Stimulated activated CD4-positive, alpha-beta T cell treated with anti-CD3 and anti-CD28 coated beads, Interleukin-1b, Interleukin-23, amount 100 ng/mL, for 1 hour (primary cell): ENCODE results near the gene GPR15LG.
"Not testable (repeated sequence)": the region's sequence is repeated elsewhere in the genome, so short reads cannot be mapped to it uniquely, and the experiment has no call there.

ENCODE experiments used
- DNase-seq, 2 donors: peaks; one replicate each; pipeline ENCODE4 v3.0.0-alpha.2; 2020; ENCODE audit warnings: low read depth in 2 of 2

Gene GPR15LG

DNA sequence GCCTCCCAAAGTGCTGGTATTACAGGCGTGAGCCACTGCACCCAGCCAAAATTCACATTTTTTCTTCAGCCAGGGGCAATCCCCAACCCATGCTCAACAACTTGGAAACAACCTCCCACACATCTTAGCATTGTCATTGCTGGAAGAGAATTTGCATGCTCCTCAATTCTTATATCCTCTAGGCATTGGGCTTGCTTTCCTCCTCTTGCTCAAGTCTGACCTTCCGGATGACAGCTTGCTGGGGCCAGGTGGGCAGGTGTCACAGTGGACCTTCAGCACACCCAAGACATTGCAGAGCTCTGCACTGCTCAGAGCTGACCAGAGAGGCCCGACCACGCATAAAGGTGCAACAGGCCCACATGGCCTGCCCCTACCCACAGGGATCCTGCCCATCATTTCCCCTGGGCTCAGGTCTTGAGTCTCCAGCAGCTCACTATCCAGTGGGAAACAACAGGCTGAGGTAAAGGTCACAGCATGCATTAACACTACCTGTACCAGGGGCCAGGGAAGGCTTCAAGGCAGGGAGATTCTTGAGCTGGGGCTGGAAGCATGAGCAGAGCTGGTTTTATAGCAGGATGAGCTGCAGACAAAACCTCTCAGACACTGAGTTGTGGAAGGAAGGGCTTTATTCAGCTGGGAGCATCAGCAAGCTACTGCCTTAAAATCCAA is 6.8 kb upstream of the GPR15LG start:
- no peak for DNase-seq

DNA sequence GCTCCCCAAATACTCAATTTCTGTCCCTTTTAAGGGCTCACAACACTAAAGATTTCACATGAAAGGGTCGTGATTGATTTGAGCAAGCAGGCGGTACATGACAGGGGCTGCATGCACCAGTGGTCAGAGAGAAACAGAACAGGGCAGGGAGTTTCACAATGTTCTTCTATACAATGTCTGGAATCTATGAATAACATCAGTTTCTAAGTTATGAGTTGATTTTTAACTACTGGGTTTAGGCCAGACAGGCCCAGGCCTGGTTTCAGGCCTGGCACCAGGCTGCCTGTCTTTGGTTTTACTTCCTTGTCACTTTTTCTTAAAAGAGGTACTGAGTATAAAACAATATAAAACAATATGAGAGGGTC is 6.3 kb upstream of the GPR15LG start:
- not testable (repeated sequence) for DNase-seq

DNA sequence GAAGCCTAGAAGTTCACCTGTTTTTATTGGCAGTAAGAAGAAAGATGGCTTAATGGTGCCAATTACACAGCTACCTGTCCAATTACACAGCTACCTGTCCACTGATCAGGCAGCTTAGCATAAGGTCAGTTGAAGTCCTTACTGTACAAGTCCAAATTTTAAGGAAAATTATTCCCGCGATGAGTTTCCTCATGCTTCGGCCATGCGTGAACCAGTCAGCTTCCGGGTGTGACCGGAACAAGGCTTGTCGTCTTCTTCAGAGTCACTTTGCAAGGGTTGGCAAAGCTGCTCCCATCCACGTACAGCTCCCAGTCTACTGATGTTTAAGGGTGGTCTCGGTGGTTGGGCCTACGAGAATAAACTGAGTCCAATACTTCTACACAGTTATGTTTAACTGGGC is 5.2 kb upstream of the GPR15LG start:
- DNase-seq, result not testable (repeated sequence)

DNA sequence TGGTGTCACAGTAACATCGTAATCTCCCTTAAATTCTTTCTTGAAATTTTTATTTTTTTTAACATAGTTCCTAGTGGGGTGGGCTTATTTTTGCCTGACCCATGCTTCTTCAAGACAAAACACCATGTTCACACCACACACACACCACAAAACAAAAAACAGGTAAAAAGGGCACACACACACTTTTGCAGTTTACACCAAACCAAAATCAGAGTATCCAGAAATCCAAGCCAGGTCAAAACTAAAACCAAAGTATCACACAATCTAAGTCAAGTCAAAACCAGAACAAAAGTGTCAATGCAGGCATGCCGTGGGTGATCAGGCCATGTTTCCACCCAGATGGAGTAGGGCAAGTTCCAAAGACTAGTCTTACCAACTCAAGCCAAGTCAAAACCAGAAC is 2.4 kb upstream of the GPR15LG start:
- not testable (repeated sequence) for DNase-seq

DNA sequence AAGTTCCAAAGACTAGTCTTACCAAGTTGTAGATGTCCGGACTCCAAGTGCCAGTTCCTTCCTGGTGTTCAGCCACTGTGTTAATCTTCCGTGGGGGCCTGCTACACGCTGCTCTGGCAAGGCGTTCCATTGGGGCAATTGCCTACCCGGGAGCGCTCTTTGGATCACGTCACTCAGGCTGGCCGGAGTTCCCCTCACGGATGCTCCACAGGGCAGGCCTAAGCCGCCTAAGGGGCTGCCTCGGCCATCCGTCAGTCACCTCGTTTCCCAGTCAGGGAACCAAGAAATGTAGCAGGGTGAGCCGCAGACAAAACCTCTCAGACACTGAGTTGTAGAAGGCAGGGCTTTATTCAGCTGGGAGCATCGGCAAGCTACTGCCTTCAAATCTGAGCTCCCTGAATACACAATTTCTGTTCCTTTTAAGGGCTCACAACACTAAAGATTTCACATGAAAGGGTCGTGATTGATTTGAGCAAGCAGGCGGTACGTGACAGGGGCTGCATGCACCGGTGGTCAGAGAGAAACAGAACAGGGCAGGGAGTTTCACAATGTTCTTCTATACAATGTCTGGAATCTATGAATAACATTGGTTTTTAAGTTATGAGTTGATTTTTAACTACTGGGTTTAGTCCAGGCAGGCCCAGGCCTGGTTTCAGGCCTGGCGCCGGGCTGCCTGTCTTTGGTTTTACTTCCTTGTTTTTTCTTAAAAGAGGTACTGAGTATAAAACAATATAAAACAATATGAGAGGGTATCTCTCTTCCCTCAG is 1.7 kb upstream of the GPR15LG start:
- not testable (repeated sequence) for DNase-seq

DNA sequence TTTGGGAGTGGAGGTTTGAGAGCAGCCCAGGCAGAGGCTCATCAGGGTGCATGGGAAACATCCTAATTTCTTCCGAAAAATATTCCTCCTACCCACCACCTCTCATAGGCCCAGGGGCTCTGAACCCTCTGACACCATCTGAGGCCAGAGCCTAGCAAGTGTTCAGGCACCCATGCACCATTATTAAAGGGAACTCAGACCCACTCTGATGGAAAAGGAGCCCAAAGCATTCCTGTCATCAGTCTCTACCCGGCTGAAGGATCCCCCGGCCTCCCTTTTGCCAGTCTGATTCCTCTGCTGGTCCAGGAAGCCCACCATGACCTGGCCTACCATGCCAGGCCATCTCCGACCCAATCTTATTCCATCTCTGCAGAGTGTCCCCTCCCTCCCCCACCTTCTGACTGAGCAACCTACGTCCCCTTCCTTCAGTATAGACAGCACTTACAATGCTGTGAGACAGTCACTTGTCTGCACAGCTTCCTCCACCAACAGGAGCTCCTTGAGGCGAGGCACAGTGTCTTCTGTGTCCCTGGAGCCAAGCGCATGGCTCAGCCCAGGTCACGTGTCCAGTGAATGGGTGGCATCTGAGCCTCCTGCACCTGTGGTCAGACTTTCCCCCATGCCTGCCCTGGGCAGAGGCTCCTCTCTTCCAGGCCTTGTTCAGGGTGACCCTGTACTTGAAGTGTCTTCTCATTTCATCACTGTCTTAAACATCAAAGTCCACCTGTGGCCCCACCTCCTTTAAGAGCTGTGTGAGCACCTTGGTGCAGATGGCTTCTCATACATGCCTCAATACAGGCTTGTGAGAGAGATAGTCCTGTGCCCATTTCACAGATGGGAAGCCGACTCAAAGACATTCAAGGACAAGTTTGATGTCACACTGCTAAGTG is 889 bp upstream of the GPR15LG start:
- no peak for DNase-seq

DNA sequence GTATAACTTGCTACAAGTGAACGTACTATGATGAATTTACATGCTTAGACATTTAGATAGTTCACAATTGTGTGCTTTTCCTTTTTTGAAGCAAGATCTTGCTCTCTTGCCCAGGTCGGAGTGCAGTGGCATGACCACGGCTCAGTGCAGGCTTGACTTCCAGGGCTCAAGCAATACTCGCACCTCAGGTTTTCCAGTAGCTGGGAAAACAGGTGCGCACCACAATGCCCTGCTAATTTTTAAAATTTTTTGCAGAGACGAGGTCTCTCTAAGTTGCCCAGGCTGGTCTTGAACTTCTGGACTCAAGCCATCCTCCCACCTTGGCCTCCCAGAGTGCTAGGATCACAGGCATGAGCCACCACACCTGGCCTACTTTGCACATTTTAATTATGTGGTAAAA is 1.8 kb downstream of the GPR15LG start:
- no peak for DNase-seq

DNA sequence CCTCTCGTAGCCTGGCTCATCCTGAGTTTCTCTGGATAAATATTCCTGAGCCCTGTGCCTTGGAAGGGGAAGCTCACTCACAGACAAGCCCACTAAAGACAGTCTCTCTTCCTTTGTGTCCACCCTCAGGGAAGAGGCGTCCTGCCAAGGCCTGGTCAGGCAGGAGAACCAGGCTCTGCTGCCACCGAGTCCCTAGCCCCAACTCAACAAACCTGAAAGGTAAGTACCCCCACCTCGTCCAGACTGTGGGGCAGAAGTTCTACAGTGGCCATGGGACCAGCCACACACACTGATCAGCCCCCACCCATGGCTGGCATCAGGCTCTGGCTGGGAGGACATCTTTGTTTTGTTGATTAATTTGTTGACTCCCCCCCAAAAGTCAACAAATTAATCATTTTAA is 2.8 kb downstream of the GPR15LG start:
- no peak for DNase-seq

DNA sequence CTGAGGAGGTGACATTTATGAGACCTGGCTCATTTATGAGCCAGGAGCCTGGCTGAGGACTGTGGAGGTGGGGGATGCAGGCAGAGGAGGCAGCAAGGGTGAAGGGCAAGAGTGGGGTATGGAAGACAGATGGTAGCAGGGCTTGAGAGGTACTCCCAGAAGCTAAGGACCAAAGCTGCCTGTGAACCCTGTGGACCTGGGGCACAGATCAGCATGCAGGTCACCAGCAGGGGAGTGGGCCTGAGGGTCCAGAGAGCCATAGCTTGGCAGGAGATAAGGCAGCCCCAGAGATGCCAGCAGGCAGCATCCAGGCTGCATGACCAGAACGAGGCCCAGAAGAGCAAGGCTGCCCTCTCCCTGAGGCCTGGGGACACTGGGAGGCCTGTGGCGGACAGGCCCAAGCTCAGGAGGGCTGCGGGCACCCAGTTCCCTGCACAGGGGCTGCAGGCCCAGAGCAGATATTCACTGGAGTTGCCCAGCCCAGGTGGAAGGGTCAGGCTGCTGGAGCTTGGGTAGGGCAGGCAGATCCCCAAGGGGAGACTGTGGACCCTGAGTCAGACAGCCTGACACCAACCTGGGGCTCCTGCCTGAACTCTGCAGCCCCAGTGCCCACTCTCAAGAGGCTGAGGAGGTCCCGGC is 3.4 kb downstream of the GPR15LG start:
- no peak for DNase-seq

DNA sequence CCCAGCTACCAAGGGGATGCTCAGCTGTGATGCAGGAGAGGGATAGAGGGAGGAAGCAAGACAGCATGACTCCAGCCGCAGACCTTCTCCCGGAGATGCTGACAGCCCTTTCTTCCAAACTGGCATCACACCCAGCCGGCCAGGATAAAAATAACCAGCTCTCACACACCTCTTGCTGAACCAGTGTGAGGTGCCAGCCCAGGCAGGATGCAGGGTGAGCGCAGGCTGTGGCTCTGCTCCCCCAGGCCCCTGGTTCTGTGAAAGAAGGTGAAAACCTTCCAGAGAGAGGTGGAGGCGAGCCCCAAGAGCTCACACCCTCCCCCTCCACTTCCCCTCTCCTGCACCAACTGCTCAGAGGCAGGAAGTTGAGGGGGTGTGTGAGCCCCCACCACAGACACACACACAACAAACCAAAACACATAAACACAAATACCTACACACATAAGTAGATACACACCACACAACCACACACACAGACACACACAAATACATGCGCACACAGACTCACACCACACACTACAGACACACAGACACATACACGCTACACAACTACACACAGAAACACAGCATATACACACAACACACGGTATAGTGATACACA is 4.0 kb downstream of the GPR15LG start:
- DNase-seq, result no peak

DNA sequence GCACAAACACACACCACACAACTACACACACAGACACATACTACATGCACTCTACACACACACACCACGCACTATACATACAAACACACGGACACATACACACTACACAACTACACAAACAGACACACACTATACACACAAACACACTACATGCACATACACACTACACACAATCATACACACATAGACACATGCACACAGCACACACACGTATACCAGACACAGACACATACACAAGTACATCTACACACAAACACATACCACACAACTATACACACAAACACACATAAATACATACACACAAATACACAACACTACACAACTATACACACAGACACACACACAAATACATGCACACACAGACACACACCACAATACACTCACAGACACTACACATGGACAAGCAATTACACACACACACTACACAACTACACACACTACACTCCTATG is 4.6 kb downstream of the GPR15LG start:
- DNase-seq, result no peak

DNA sequence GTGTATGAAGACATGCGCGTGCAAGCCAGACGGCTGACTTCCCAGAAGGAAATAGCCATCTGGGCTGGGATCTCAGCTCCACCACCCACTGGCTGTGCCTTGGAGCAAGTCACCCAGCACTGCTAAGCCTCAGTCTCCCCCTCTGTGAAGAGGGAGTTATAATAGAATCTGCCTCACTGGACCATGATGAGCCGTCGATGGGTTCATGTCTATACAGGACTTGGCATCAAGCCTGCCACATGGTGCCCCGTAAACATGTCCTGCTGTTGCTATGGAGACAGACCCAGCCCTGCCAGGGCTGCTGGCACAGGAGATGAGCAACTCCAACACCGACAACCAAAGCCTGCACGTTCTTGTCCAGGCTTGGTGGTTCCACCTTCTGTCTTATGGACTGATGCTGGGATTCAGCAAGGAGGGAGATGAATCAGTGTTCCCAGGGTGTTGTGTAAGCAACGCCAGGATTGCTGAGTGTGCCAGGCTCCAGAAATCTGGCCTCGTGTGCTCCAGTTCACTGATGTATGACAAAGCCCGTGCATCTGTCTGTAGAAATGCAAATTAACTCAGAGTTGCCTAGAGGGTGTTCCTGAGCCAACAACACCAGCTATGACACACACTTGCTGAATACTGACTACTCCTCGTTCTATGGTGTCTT is 5.6 kb downstream of the GPR15LG start:
- no peak for DNase-seq

DNA sequence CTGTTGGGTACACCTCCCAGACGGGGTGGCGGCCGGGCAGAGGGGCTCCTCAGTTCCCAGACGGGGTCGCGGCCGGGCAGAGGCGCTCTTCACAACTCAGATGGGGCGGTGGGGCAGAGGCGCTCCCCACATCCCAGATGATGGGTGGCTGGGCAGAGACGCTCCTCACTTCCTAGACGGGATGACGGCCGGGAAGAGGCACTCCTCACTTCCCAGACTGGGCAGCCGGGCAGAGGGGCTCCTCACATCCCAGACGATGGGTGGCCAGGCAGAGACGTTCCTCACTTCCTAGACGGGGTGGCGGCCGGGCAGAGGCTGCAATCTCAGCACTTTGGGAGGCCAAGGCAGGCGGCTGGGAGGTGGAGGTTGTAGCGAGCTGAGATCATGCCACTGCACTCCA is 6.8 kb downstream of the GPR15LG start:
- not testable (repeated sequence) for DNase-seq

DNA sequence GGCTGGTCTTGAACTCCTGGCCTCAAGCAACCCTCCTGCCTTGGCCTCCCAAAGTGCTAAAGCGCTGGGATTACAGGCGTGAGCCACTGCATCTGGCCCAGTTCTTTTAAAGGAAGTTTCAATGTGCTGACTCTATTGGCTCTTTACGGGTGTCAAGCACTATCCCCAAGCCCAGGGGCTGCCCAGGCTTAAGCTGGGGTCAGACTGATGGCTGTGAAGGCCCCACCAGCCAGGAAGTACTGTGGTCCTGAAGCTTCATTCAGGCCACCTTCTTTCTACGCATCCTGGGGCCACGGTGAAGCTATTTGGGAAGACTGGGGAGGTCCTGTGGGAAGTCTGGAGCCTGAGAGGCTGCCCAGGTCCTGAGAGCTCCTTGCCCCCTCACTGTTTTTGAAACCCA is 8.0 kb downstream of the GPR15LG start:
- DNase-seq, result no peak

DNA sequence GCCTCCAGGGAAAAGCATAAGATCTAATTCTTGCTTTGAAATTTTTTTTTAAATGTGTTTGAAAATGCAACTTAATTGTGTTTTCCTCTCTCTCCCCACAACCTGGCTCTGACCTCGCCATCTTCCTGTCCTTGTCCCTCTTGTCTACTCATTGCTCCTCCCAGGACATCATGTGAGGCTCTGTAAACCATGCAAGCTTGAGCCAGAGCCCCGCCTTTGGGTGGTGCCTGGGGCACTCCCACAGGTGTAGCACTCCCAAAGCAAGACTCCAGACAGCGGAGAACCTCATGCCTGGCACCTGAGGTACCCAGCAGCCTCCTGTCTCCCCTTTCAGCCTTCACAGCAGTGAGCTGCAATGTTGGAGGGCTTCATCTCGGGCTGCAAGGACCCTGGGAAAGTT is 10.9 kb downstream of the GPR15LG start:
- no peak for DNase-seq

DNA sequence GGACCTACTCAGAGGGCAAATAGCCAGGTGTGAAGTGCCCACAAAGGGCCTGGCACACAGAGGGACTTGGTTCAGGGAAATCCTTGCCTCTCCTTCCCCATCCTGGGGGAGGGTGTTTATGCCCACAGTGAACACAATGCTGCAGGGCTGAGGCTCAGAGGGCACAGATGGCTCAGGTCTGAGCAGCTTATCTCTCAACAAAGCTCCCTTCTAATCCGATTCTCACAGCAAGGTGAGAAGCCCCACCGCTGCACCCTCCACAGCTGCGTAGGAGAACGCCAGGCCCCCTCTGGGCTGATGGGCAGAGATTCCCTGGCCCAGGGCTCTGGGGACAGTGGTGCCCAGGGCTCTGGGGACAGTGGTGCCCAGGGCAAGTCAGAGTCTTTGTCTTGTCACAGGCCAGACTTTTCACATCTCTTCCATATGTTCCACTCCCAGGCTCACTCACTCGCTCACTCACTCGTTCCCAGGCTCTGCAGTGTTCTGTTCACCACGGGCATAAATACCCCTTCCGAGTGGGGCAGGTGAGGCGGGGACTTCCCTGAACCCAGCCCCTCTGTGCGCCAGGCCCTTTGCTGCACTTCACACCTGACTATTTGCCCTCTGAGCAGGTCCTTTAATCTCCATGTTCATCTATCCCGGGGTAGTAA is 12.1 kb downstream of the GPR15LG start:
- no peak for DNase-seq

DNA sequence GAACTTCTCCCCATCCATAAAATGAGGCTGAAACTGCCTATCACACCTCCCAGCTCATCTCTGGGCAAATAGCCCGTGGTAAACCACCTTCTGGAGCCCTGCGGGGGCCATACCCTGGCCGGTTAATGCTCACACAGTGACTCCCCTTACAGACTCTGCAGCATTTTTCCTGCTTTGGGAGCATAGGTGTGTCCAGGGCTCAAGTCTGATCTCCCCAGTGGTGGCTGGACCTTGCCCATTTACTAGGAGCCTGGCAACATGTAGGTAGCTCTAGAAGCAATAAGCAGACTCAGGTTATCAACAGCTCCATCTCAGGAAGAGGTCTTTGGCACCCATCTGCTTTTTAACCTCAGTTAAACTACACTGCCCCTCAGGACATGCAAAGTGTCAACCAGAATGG is 15.2 kb downstream of the GPR15LG start:
- DNase-seq, result no peak

DNA sequence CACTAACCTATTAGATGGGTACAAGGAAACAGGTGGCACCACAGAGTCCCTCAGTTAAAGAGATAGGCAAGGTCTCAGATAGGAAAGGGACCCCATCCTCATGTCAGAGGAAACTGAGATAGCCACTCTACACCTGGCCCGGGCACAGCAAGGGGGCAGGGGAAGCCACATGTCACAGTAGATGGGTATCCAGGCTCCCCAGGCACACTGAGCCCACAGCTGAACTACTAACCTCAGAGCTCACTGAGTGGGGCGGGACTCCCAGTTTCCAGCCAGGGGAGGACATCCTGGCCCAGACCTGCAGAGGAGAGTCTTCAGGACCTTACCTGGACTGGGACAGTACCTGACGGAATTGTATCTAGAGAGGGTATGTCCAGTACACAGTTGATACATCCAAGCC is 17.0 kb downstream of the GPR15LG start:
- DNase-seq, result no peak

DNA sequence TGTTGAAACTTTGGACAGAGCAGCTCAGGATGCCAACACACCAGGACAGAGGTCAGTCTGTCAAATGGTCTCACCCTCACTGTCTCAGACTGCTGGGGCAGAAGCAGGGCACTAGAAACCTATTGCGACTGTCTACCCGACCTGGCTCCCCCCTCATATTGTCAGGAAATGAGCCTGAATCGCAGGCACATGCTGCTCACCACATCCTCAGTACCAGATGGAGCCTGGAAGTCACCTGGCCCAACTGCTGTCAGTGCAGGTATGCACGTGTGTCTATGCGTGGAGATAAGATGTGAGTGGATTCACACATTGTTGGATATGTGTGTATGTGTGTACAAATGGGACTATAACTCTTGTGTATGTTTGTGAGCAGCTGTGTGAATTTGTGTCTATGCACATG is 17.5 kb downstream of the GPR15LG start:
- DNase-seq, result no peak

DNA sequence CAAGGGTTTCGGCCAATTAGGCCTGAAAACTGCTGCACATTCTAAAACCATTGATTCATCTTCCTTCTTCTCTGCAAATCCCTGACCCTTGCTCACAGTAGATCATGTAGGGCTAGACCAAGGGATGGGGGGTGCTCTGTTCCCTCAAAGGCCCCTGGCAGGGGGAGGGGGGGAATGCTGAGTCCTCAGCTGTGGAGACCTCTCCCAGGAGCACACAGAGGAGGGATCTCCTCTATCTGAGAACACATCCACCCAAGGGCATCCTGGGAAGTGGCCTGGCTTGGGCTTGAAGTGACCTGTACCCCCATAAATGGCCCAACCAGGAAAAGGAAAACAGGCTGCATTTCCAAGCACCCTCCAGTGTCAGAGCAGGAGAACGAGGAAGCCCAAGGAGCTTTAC is 19.7 kb downstream of the GPR15LG start:
- no peak for DNase-seq
